ENCODE measurements around the gene SELENOM. TPM values are rescaled to one million over a fixed set of nuclear protein-coding genes. Genes with fewer than 3 reads are reported as not detected.

Gene SELENOM, protein sequence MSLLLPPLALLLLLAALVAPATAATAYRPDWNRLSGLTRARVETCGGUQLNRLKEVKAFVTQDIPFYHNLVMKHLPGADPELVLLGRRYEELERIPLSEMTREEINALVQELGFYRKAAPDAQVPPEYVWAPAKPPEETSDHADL
- total RNA-seq = 179 and 192 TPM in 2 replicates

DNA sequence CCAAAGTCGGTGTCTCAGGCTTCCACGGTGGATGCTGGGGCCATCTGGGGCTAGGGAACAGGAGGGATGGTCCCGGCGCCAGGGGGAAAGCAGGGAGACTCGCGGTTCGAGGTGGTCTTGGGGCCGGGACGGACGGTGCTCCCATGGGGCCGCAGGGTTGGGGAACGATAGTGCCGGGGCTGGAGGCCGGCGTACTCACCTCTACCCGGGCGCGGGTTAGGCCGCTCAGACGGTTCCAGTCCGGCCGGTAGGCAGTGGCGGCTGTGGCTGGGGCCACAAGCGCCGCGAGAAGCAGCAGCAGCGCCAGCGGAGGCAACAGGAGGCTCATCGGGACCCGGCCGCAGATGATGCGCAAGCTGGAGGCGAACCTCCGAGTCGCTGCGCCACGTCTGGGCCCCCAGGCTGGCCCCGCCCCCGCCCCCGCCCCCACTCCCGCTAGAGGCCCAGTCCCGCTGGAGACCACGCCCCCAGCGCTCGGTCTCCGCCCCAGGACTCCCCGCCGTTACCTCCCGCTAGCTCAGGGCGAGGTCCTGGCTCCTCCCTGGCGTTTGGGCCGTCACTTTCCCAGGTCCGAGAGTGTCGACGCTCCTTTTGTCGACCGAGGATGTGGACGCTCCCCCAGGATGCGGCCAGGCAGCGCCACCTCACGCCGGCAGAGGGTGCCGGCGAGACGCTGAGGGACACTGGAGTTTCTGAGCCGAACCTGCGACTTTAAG, at the start of gene SELENOM:
Gene SELENOM, minus strand, starts transcription at position 391 of the 716 bp plus-strand sequence. Its CDS starts 63 bp downstream, at position 328.

DNA sequence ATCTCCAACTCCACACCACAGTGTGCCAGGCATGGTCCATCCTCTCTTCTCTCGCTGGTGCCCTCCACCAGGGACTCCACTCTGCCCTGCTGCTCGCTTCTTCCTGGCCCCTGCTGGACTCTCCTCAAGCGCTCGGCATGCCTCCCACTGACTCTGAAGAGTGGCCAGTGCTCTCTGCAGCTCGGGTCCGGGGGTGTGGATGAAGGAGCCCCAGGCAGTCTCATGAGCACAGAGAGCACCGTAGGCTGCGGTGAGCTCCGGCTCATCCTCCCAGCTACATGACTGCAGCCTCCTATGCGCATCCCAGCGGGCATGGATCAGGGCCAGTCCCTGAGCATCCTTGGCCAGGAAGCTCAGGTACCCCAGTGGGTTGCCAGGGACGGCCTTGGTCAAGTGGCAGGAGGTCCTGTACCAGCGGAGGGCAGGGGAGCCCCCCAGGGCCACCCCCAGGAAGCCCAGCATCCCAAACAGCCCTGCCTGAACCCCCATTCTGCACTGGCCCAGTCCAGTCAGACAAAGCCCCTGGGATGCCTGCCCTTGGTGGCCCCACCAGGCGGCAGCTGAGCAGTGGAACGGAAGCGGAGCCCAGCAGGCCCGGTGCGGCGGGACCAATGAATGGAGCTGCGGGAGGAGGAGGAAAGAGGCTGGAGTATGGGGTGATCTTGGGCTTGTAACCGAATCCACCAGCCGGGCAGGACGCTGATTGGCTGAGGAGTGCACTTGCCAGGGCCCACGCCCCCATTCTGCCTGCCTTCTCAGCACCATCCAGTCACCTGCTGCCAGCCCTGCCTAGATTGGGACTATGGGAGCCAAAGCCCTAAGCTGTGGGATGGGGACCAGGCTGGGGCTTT, 32.7 kb upstream of the SELENOM start, which contains the start of gene PLA2G3:
Gene PLA2G3, minus strand, starts transcription at position 643 of the 851 bp plus-strand sequence. Its CDS starts 154 bp downstream, at position 489.

DNA sequence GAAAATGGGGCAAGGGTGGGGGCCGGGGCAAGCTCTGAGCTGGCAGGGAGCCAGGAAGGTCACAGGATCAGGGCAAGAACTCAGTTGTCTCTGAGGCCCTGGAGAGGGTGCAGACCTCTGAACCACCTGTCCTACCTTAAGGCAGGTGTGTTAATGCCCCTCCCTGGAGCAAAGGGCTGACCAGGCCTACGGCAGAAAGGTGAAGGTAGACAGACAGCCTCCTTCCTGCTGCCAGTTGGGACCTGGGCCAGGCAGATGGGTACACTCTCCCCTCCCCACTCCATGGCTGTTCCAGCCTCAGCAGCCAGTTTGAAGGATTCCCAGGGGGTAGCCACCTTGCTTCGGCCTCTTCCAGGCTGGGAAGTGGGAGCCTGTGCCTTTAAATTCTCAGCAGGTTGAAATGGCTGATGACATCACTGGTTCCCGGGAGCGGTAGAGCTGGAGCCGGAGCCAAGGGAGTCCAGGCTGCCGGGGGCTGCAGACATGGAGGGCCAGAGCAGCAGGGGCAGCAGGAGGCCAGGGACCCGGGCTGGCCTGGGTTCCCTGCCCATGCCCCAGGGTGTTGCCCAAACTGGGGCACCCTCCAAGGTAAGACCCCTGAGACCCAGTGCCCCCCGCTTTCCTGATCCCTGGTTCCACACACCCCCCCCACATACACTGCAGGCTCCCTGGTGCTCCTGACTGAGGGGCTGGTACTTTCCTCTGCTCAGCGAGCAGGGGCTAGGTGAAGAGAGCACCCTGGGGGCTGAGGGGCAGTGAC, 15.3 kb upstream of the SELENOM start, which contains the start of gene INPP5J:
Gene INPP5J, plus strand, starts transcription at position 435 of the 760 bp plus-strand sequence. Its CDS starts 49 bp downstream, at position 484.

DNA sequence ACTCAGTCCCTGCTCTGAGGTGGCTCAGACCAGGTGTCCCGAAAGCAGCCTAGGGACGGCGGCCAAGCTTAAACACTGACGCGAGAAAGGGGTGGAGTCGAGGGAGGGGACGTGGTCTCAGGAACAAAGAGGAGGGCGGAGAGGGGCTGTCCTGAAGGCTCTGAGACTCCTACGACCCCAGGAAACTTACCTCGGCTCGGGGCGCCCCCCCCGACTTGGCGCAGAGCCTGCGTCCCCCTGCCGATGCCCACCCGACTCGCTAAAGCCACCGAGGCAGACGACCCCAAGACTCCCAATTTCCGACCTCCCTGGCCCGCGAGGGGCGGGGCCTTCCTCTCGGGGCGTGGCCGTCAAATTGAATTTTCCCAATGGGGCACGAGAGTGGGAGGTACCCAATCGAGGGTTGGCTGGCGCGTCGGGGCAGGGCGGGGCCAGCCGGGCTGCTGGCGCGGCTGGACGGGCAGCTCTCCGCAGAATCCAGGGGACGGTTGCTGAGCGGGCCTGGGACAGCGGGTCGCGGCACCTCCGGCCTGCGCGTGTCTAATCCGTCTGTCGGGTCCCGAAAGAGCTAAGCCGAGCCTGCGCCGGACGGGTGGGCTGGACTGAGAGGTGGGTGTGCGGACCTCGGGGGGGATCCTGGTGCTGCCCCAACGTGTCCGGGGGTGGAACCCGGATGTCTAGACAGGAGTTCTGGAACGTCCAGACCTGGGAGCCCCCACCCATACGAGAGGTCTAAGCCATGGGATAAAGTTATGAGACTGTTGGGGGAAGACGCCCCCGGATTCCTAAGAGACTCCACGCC, 26.3 kb downstream of the SELENOM start, which contains the start of gene SMTN:
Gene SMTN, plus strand, starts transcription at position 471 of the 802 bp plus-strand sequence. CDS start 1,941 bp downstream, outside the sequence.

Other genes with a start within 250 kb of the SELENOM start
- gene MORC2, start 138.8 kb downstream of the SELENOM start, total RNA-seq = 9.1 and 10.9 TPM in 2 replicates
- gene TUG1, start 138.3 kb downstream of the SELENOM start, total RNA-seq = 23.6 and 23.7 TPM in 2 replicates
- 193 and 236 TPM in 2 replicates for gene SMTN, start 26.2 kb downstream of the SELENOM start, total RNA-seq
- 1.3 and 1.9 TPM in 2 replicates for gene INPP5J, start 15.4 kb upstream of the SELENOM start, total RNA-seq
- 5.2 and 6.7 TPM in 2 replicates for gene PLA2G3, start 32.9 kb upstream of the SELENOM start, total RNA-seq
- gene RNF185, start 52.6 kb upstream of the SELENOM start, total RNA-seq = 20.1 and 24.5 TPM in 2 replicates
- 9.4 and 10.4 TPM in 2 replicates for gene LIMK2, start 104.7 kb upstream of the SELENOM start, total RNA-seq
- 9.5 and 11.3 TPM in 2 replicates for gene PIK3IP1, start 184.9 kb upstream of the SELENOM start, total RNA-seq
- 22.6 and 24.7 TPM in 2 replicates for gene PATZ1, start 238.8 kb upstream of the SELENOM start, total RNA-seq